ENCODE measurements around the gene GATA5.

- TF ChIP-seq POLR2A (IDR thresholded peaks at IDR 0.05) = no peak
- no peak for TF ChIP-seq CTCF (IDR thresholded peaks at IDR 0.05)
These were observed 1.8 kb downstream of the GATA5 start for GRCh38 chr20:62473717-62474603.

Data from ovary (tissue), 3 donors.